Measurements from ENCODE around the gene ZNF469.

GRCh38 chr16:88429387-88430184 is 46.8 kb downstream of the ZNF469 start:
- no peak for TF ChIP-seq POLR2A (IDR thresholded peaks at IDR 0.05)
- no peak for TF ChIP-seq CTCF (IDR thresholded peaks at IDR 0.05)
